HK-2 (cell line): ENCODE measurements around the gene SSBP2.

Source experiments
- DNase-seq: peaks from one replicate; pipeline ENCODE4 v3.0.0-alpha.2; 2018; ENCODE audit not compliant: unreplicated experiment

SSBP2 gene

GRCh38 chr5:81751009-81751835, at the start of gene SSBP2:
Gene SSBP2 (minus strand): TSS chr5:81751097. CDS start chr5:81751042, 55 bp downstream.
- DNase-seq = peak; percentile 97

- no peak for DNase-seq
Observed at GRCh38 chr5:81795666-81796065, 44.8 kb upstream of the SSBP2 start.

GRCh38 chr5:81794226-81794625, 43.3 kb upstream of the SSBP2 start:
- no peak for DNase-seq

GRCh38 chr5:81790336-81790735, 39.4 kb upstream of the SSBP2 start:
- no peak for DNase-seq

- no peak for DNase-seq
Observed at GRCh38 chr5:81789033-81789432, 38.1 kb upstream of the SSBP2 start.

GRCh38 chr5:81788329-81788728, 37.4 kb upstream of the SSBP2 start:
- DNase-seq = no peak

GRCh38 chr5:81787474-81788242, 36.8 kb upstream of the SSBP2 start:
- DNase-seq = no peak

- no peak for DNase-seq
Observed at GRCh38 chr5:81786991-81787390, 36.1 kb upstream of the SSBP2 start.

GRCh38 chr5:81786496-81786895, 35.6 kb upstream of the SSBP2 start:
- no peak for DNase-seq

- no peak for DNase-seq
Observed at GRCh38 chr5:81785322-81785721, 34.4 kb upstream of the SSBP2 start.

- DNase-seq = no peak
Observed at GRCh38 chr5:81783401-81783800, 32.5 kb upstream of the SSBP2 start.

GRCh38 chr5:81782811-81783210, 31.9 kb upstream of the SSBP2 start:
- DNase-seq = no peak

- DNase-seq = no peak
Observed at GRCh38 chr5:81779916-81780266, 29.0 kb upstream of the SSBP2 start.

- no peak for DNase-seq
Observed at GRCh38 chr5:81779125-81779915, 28.4 kb upstream of the SSBP2 start.

- no peak for DNase-seq
Observed at GRCh38 chr5:81778642-81779041, 27.7 kb upstream of the SSBP2 start.

GRCh38 chr5:81776258-81776657, 25.4 kb upstream of the SSBP2 start:
- no peak for DNase-seq

- no peak for DNase-seq
Observed at GRCh38 chr5:81774374-81774773, 23.5 kb upstream of the SSBP2 start.

- DNase-seq = no peak
Observed at GRCh38 chr5:81773574-81773973, 22.7 kb upstream of the SSBP2 start.

- DNase-seq = no peak
Observed at GRCh38 chr5:81773161-81773560, 22.3 kb upstream of the SSBP2 start.

GRCh38 chr5:81772488-81772887, 21.6 kb upstream of the SSBP2 start:
- DNase-seq = no peak

GRCh38 chr5:81768935-81769452, 18.1 kb upstream of the SSBP2 start:
- no peak for DNase-seq

GRCh38 chr5:81767938-81768337, 17.0 kb upstream of the SSBP2 start:
- no peak for DNase-seq
